Smooth muscle cell (in vitro differentiated cells): ENCODE results near the gene PHACTR2. TPM values are rescaled to one million over a fixed set of nuclear protein-coding genes. Genes with fewer than 3 reads are reported as not detected.

Experiments used
- DNase-seq: peaks from one replicate; lab custom pipeline; 2025; ENCODE audit not compliant: unreplicated experiment; lab: John Stamatoyannopoulos, UW
- H2AFZ ChIP-seq: fragments of 200-600 bp; sonication (generic); 2 replicates; pipeline ENCODE4 v1.6.0; 2016; ENCODE audit warnings: antibody characterized with exemption, low read depth, mild to moderate bottlenecking
- H3F3A ChIP-seq: fragments of 200-600 bp; sonication (generic); 2 replicates; pipeline ENCODE4 v1.6.0; 2017; ENCODE audit warnings: antibody characterized with exemption, low read depth
- H3K27ac ChIP-seq: fragments of 200-600 bp; sonication (generic); 2 replicates; pipeline ENCODE4 v1.5.1; 2016; ENCODE audit warnings: low read depth, mild to moderate bottlenecking
- H3K27me3 ChIP-seq: fragments of 200-600 bp; sonication (generic); 2 replicates; pipeline ENCODE4 v1.6.1; 2016; ENCODE audit warnings: low read depth, mild to moderate bottlenecking
- H3K36me3 ChIP-seq: fragments of 200-600 bp; sonication (generic); 2 replicates; pipeline ENCODE4 v1.5.1; 2016; ENCODE audit warnings: low read depth
- H3K4me1 ChIP-seq: fragments of 200-600 bp; sonication (generic); 2 replicates; pipeline ENCODE4 v1.5.1; 2016; ENCODE audit warnings: low read depth
- H3K4me2 ChIP-seq: fragments of 200-600 bp; sonication (generic); 2 replicates; pipeline ENCODE4 v1.6.0; 2016; ENCODE audit warnings: mild to moderate bottlenecking
- H3K4me3 ChIP-seq: fragments of 200-600 bp; sonication (generic); 2 replicates; pipeline ENCODE4 v1.5.1; 2016; ENCODE audit warnings: mild to moderate bottlenecking
- H3K79me2 ChIP-seq: fragments of 200-600 bp; sonication (generic); 2 replicates; pipeline ENCODE4 v1.6.0; 2016; ENCODE audit warnings: low read depth, mild to moderate bottlenecking
- H3K9ac ChIP-seq: fragments of 200-600 bp; sonication (generic); 2 replicates; pipeline ENCODE4 v1.6.0; 2016; ENCODE audit warnings: low read depth
- H3K9me3 ChIP-seq: fragments of 200-600 bp; sonication (generic); replicated peaks from 2 replicates; pipeline ENCODE4 v1.5.1; 2016; ENCODE audit warnings: low read depth
- H4K20me1 ChIP-seq: fragments of 200-600 bp; sonication (generic); 2 replicates; pipeline ENCODE4 v1.6.0; 2016; ENCODE audit warnings: low read depth
- CTCF ChIP-seq: fragments of 200-600 bp; sonication (generic); IDR thresholded peaks from 2 replicates; pipeline ENCODE4 v1.5.1; 2017; ENCODE audit warnings: borderline replicate concordance, mild to moderate bottlenecking, antibody characterized with exemption; ENCODE audit not compliant: insufficient read depth, poor library complexity, severe bottlenecking
- WGBS: methylation state at CpG from one replicate; pipeline ENCODE4 v1.1.7; 2016; ENCODE audit warnings: low lambda C conversion rate; 5-methylcytosine and 5-hydroxymethylcytosine counted together
- polyA plus RNA-seq: library from polyadenylated mRNA; unstranded; fragments of >200 nt; fragmentation: Nextera tagmentation; extraction: Ambion mirVana; gene quantifications from 2 replicates; pipeline ENCODE4 v1.2.1, GENCODE V29; 2016
- total RNA-seq: library from RNA; depleted of rRNA; stranded (reverse); fragments of >200 nt; gene quantifications from 2 replicates; pipeline ENCODE4 v1.2.3, GENCODE V29; 2014

The PHACTR2 gene
- total and polyA plus RNA-seq, 2 experiments from 2014 or later = 62.7 to 80.4 TPM

- Histone ChIP-seq H3K27ac (peak overlapping the region; percentile 37), H3K4me2 (no peak overlapping the region), H3F3A (peaks cover 14% of the 10 kb centered on the region), H3K27me3 (no peaks in the 10 kb centered on the region), H3K9me3 (no peaks in the 10 kb centered on the region), H4K20me1 (no peaks in the 10 kb centered on the region), H3K4me3 (no peak overlapping the region), H3K9ac (no peak overlapping the region), H2AFZ (no peak overlapping the region), H3K4me1 (peaks cover 3% of the 10 kb centered on the region), H3K36me3 (no peaks in the 10 kb centered on the region), H3K79me2 (no peaks in the 10 kb centered on the region)
- no peak for DNase-seq
- TF ChIP-seq CTCF = no peak
These were observed 80.8 kb downstream of the PHACTR2 start for GRCh38 chr6:143758551-143758950.

GRCh38 chr6:143759666-143760065 is 81.9 kb downstream of the PHACTR2 start:
- Histone ChIP-seq H3K9ac (no peak overlapping the region), H3K4me2 (no peak overlapping the region), H4K20me1 (no peaks in the 10 kb centered on the region), H2AFZ (no peak overlapping the region), H3K27ac (peak overlapping the region; percentile 37), H3K4me1 (peaks cover 3% of the 10 kb centered on the region), H3K9me3 (no peaks in the 10 kb centered on the region), H3K79me2 (no peaks in the 10 kb centered on the region), H3K27me3 (no peaks in the 10 kb centered on the region), H3K4me3 (no peak overlapping the region), H3F3A (peaks cover 4% of the 10 kb centered on the region), H3K36me3 (no peaks in the 10 kb centered on the region)
- no peak for TF ChIP-seq CTCF
- DNase-seq = no peak
- 54% methylated on average over 3 of the region's 3 CpGs for WGBS

GRCh38 chr6:143761074-143761473 is 83.3 kb downstream of the PHACTR2 start:
- Histone ChIP-seq H3K4me2 (no peak overlapping the region), H3K36me3 (peaks cover 5% of the 10 kb centered on the region), H3K4me1 (no peaks in the 10 kb centered on the region), H3K4me3 (no peak overlapping the region), H3K27ac (no peak overlapping the region), H3K79me2 (no peaks in the 10 kb centered on the region), H4K20me1 (no peaks in the 10 kb centered on the region), H3K27me3 (no peaks in the 10 kb centered on the region), H3K9me3 (no peaks in the 10 kb centered on the region), H3F3A (peaks cover 4% of the 10 kb centered on the region), H2AFZ (no peak overlapping the region), H3K9ac (no peak overlapping the region)
- no peak for TF ChIP-seq CTCF
- no peak for DNase-seq

GRCh38 chr6:143762126-143762525 is 84.4 kb downstream of the PHACTR2 start:
- H3F3A ChIP-seq = peaks cover 4% of the 10 kb centered on the region
- H3K9me3 ChIP-seq = no peaks in the 10 kb centered on the region
- no peak overlapping the region for H3K9ac ChIP-seq
- no peaks in the 10 kb centered on the region for H3K27me3 ChIP-seq
- no peak overlapping the region for H3K4me3 ChIP-seq
- WGBS = 95% methylated on average over 3 of the region's 3 CpGs
- no peak for DNase-seq
- peaks cover under 1% of the 10 kb centered on the region for H3K79me2 ChIP-seq
- TF ChIP-seq CTCF = no peak
- no peak overlapping the region for H3K27ac ChIP-seq
- H4K20me1 ChIP-seq = no peaks in the 10 kb centered on the region
- H3K4me2 ChIP-seq = no peak overlapping the region
- H2AFZ ChIP-seq = no peak overlapping the region
- peaks cover 5% of the 10 kb centered on the region for H3K36me3 ChIP-seq
- H3K4me1 ChIP-seq = no peaks in the 10 kb centered on the region
